GM21576 (cell line): ENCODE data around the gene UCP3.

Experiments used
- ATAC-seq: cut with Tn5 transposase; IDR thresholded peaks from one replicate; pipeline ENCODE4 v1.9.1; 2021; ENCODE audit warnings: mild to moderate bottlenecking, moderate library complexity; ENCODE audit not compliant: unreplicated experiment

UCP3 gene

GRCh38 chr11:74019104-74019738 is 10.3 kb upstream of the UCP3 start:
- no peak for ATAC-seq

- no peak for ATAC-seq
Measured at GRCh38 chr11:74018331-74019005, 9.6 kb upstream of the UCP3 start.

GRCh38 chr11:74017631-74018030 is 8.7 kb upstream of the UCP3 start:
- no peak for ATAC-seq

GRCh38 chr11:74015919-74016684 is 7.2 kb upstream of the UCP3 start:
- no peak for ATAC-seq

GRCh38 chr11:74014880-74015279 is 6.0 kb upstream of the UCP3 start:
- ATAC-seq = no peak

- ATAC-seq = no peak
Measured at GRCh38 chr11:74013141-74013540, 4.3 kb upstream of the UCP3 start.

- no peak for ATAC-seq
Measured at GRCh38 chr11:74012074-74012809, 3.4 kb upstream of the UCP3 start.

GRCh38 chr11:74011360-74012073 is 2.6 kb upstream of the UCP3 start:
- peak; percentile 72 for ATAC-seq

GRCh38 chr11:74010306-74011300 is 1.7 kb upstream of the UCP3 start:
- no peak for ATAC-seq

- ATAC-seq = no peak
Measured at GRCh38 chr11:74009675-74010305, 905 bp upstream of the UCP3 start.

GRCh38 chr11:74009230-74009547 is 304 bp upstream of the UCP3 start:
- ATAC-seq = no peak

GRCh38 chr11:74007691-74008372 is 1.1 kb downstream of the UCP3 start:
- no peak for ATAC-seq

- ATAC-seq = no peak
Measured at GRCh38 chr11:74006743-74007304, 2.1 kb downstream of the UCP3 start.

GRCh38 chr11:74005721-74006517 is 3.0 kb downstream of the UCP3 start:
- ATAC-seq = no peak

- peak; percentile 71 for ATAC-seq
Measured at GRCh38 chr11:74004759-74005615, 3.9 kb downstream of the UCP3 start.

- ATAC-seq = no peak
Measured at GRCh38 chr11:74004046-74004695, 4.7 kb downstream of the UCP3 start.
